Endodermal cell (in vitro differentiated cells): ENCODE data around the gene POLR3G. TPM values are rescaled to one million over a fixed set of nuclear protein-coding genes. Genes with fewer than 3 reads are reported as not detected.

ENCODE experiments used
- DNase-seq: peaks from one replicate; pipeline ENCODE4 v3.0.0-alpha.2; 2017
- H3K27ac ChIP-seq: 2 replicates; pipeline ENCODE4 v1.5.1; 2013; ENCODE audit warnings: mild to moderate bottlenecking, low read depth, low read length, moderate library complexity
- H3K27me3 ChIP-seq: 2 replicates; pipeline ENCODE4 v1.6.1; 2013; ENCODE audit warnings: mild to moderate bottlenecking, low read length, moderate library complexity; ENCODE audit not compliant: insufficient read depth, control insufficient read depth, poor library complexity, severe bottlenecking
- H3K36me3 ChIP-seq: 2 replicates; pipeline ENCODE4 v1.7.0; 2013; ENCODE audit warnings: mild to moderate bottlenecking, low read length, moderate library complexity; ENCODE audit not compliant: control insufficient read depth, insufficient read depth
- H3K4me1 ChIP-seq: one replicate; pipeline ENCODE4 v1.7.0; 2013; ENCODE audit warnings: low read length; ENCODE audit not compliant: control insufficient read depth, insufficient read depth
- H3K4me3 ChIP-seq: 2 replicates; pipeline ENCODE4 v1.5.1; 2013; ENCODE audit warnings: mild to moderate bottlenecking, low read length, moderate library complexity
- H3K9ac ChIP-seq: 2 replicates; pipeline ENCODE4 v1.6.1; 2013; ENCODE audit warnings: mild to moderate bottlenecking, low read length, moderate library complexity; ENCODE audit not compliant: poor library complexity, severe bottlenecking; ENCODE audit errors: extremely low read depth
- H3K9me3 ChIP-seq: 2 replicates; pipeline ENCODE4 v1.6.1; 2013; ENCODE audit warnings: mild to moderate bottlenecking, low read length, moderate library complexity; ENCODE audit not compliant: control insufficient read depth
- H3K27ac Mint-ChIP-seq: 2 replicates; pipeline ENCODE4 v1.8.0; 2020; ENCODE audit warnings: mixed read lengths
- H3K27me3 Mint-ChIP-seq: 2 replicates; pipeline ENCODE4 v1.8.0; 2021; ENCODE audit warnings: mild to moderate bottlenecking, mixed read lengths; ENCODE audit not compliant: insufficient read depth
- H3K36me3 Mint-ChIP-seq: 2 replicates; pipeline ENCODE4 v1.8.0; 2020; ENCODE audit warnings: low read depth, mixed read lengths
- H3K4me1 Mint-ChIP-seq: 2 replicates; pipeline ENCODE4 v1.8.0; 2020; ENCODE audit warnings: mixed read lengths
- H3K4me3 Mint-ChIP-seq: 2 replicates; pipeline ENCODE4 v1.8.0; 2020; ENCODE audit warnings: mild to moderate bottlenecking, moderate library complexity, mixed read lengths
- H3K9me3 Mint-ChIP-seq: 2 replicates; pipeline ENCODE4 v1.8.0; 2020; ENCODE audit warnings: mild to moderate bottlenecking, mixed read lengths
- CTCF ChIP-seq: fragments of 200-600 bp; sonication (generic); conservative IDR thresholded peaks from 2 replicates; pipeline ENCODE4 v1.5.0; 2021; ENCODE audit warnings: antibody characterized with exemption, mild to moderate bottlenecking
- WGBS, 2 experiments: methylation state at CpG; one replicate each; pipeline versions ENCODE4 v1.1.5 to v1.1.7; 2013; ENCODE audit warnings: missing lambda C conversion rate in 2 of 2, mixed read lengths in 1 of 2; ENCODE audit not compliant: insufficient coverage in 1 of 2, insufficient read length in 1 of 2; 5-methylcytosine and 5-hydroxymethylcytosine counted together
- total RNA-seq, 2 donors: library from RNA; stranded (reverse); fragmentation: NEBNext Ultra II Directional in 1 of 2; extraction: Animal tissue kit (Norgen Biotek cat#: 25700) in 1 of 2; gene quantifications; 2 replicates in 1 of 2; 3 replicates in 1 of 2; pipeline ENCODE4 v1.2.1, GENCODE V29; 2021

The POLR3G gene
- total RNA-seq, 2 donors from 2014 or later: 6.3 to 16.4 TPM

GRCh38 chr5:90519081-90519480 is 44.4 kb downstream of the POLR3G start:
- H3K27me3 Mint-ChIP-seq: no peaks in the 10 kb centered on the region
- no peaks in the 10 kb centered on the region for H3K9me3 Mint-ChIP-seq
- no peak overlapping the region for H3K4me3 Mint-ChIP-seq
- H3K36me3 ChIP-seq: peaks cover 71% of the 10 kb centered on the region
- WGBS, 2 experiments: 93 to 97% methylated on average over 6 to 7 of the region's 7 CpGs
- TF ChIP-seq CTCF: no peak
- no peaks in the 10 kb centered on the region for H3K4me1 ChIP-seq
- H3K9me3 ChIP-seq: no peaks in the 10 kb centered on the region
- no peak overlapping the region for H3K9ac ChIP-seq
- peaks cover under 1% of the 10 kb centered on the region for H3K4me1 Mint-ChIP-seq
- H3K27me3 ChIP-seq: no peaks in the 10 kb centered on the region
- peaks cover 43% of the 10 kb centered on the region for H3K36me3 Mint-ChIP-seq
- no peak overlapping the region for H3K27ac Mint-ChIP-seq
- H3K27ac ChIP-seq: no peak overlapping the region
- DNase-seq: no peak
- H3K4me3 ChIP-seq: no peak overlapping the region

- H3K27ac Mint-ChIP-seq: peak overlapping the region; percentile 88
- peak overlapping the region; percentile 93 for H3K4me3 Mint-ChIP-seq
- peaks cover 14% of the 10 kb centered on the region for H3K36me3 Mint-ChIP-seq
- peaks cover 24% of the 10 kb centered on the region for H3K4me1 Mint-ChIP-seq
- WGBS, 2 experiments: 5 to 10% methylated on average over 12 to 18 of the region's 18 CpGs
- Histone ChIP-seq H3K9ac (peak overlapping the region; percentile 93), H3K9me3 (no peaks in the 10 kb centered on the region), H3K4me3 (peak overlapping the region; percentile 94), H3K36me3 (peaks cover 25% of the 10 kb centered on the region), H3K4me1 (peaks cover 2% of the 10 kb centered on the region), H3K27ac (peak overlapping the region; percentile 48), H3K27me3 (no peaks in the 10 kb centered on the region)
- TF ChIP-seq CTCF: no peak
- peak; percentile 54 for DNase-seq
- H3K9me3 Mint-ChIP-seq: no peaks in the 10 kb centered on the region
- no peaks in the 10 kb centered on the region for H3K27me3 Mint-ChIP-seq
These were observed 54.0 kb downstream of the POLR3G start for GRCh38 chr5:90528601-90529193.

GRCh38 chr5:90529194-90529938 is 54.7 kb downstream of the POLR3G start, which contains the start of gene LYSMD3:
Gene LYSMD3 (minus strand): TSS chr5:90529584. CDS start chr5:90525289, 4,295 bp downstream.
- peak within 1 kb of the TSS; percentile 93 for H3K9ac ChIP-seq
- peaks cover 2% of the 10 kb centered on the region for H3K4me1 ChIP-seq
- peaks cover 19% of the 10 kb centered on the region for H3K36me3 ChIP-seq
- Mint-ChIP-seq H3K27me3 (no peaks in the 10 kb centered on the region), H3K36me3 (peaks cover 12% of the 10 kb centered on the region), H3K27ac (peak within 1 kb of the TSS; percentile 97), H3K9me3 (no peaks in the 10 kb centered on the region), H3K4me1 (peaks cover 30% of the 10 kb centered on the region), H3K4me3 (peak within 1 kb of the TSS; percentile 93)
- H3K27ac ChIP-seq: peak within 1 kb of the TSS; percentile 95
- no peak for TF ChIP-seq CTCF
- DNase-seq: peak; percentile 99
- 0% methylated on average over 17 to 64 of the region's 64 CpGs for WGBS, 2 experiments
- H3K9me3 ChIP-seq: no peaks in the 10 kb centered on the region
- H3K4me3 ChIP-seq: peak within 1 kb of the TSS; percentile 94
- no peaks in the 10 kb centered on the region for H3K27me3 ChIP-seq
